Kidney epithelial cell (primary cell): Measurements from ENCODE around the gene COL18A1. TPM values are rescaled to one million over a fixed set of nuclear protein-coding genes. Genes with fewer than 3 reads are reported as not detected.

Source experiments
- DNase-seq: peaks from one replicate; pipeline ENCODE4 v3.0.0-alpha.2; 2010; ENCODE audit warnings: low read depth
- H3K27me3 ChIP-seq: 2 replicates; pipeline ENCODE4 v1.6.0; 2011; ENCODE audit warnings: low read length; ENCODE audit not compliant: control insufficient read depth, insufficient read depth
- H3K36me3 ChIP-seq: 2 replicates; pipeline ENCODE4 v1.5.1; 2011; ENCODE audit warnings: low read length; ENCODE audit not compliant: control insufficient read depth, insufficient read depth
- H3K4me3 ChIP-seq: 2 replicates; pipeline ENCODE4 v1.5.1; 2011; ENCODE audit warnings: low read depth, mild to moderate bottlenecking, control low read depth, low read length
- total RNA-seq: library from RNA; depleted of rRNA; stranded (reverse); fragments of >200 nt; gene quantifications from 2 replicates; pipeline ENCODE4 v1.2.3, GENCODE V29; 2015
- TF ChIP-seq, protein P1 (sequence below): IDR thresholded peaks from 2 replicates; pipeline ENCODE4 v1.5.1; 2011; ENCODE audit warnings: mild to moderate bottlenecking, moderate library complexity, low read length, control low read depth, inconsistent platforms; ENCODE audit not compliant: insufficient read depth, poor library complexity, severe bottlenecking

COL18A1 gene
- total RNA-seq, 1 donor from 2014 or later, result 808 TPM

DNA sequence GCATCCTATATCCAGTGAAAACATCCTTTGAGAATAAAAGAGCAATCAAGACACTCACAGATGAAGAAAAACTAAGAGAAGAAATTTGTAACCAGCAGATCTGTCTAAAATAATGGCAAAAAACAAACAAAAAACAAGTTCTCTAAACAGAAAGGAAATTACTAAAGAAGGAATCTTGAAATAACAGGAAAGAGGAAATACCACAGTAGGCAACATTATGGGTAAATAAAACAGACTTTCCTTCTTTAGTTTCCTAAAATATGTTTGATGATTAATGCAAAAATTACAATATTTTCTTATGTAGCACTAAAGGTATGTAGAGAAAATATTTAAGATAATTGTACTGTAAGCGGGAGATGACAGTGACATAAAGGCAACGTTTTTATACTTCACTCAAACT lies 113.8 kb downstream of the COL18A1 start:
- Histone ChIP-seq H3K36me3 (no peaks in the 10 kb centered on the region), H3K4me3 (no peak overlapping the region), H3K27me3 (no peaks in the 10 kb centered on the region)
- TF ChIP-seq, protein P1, sequence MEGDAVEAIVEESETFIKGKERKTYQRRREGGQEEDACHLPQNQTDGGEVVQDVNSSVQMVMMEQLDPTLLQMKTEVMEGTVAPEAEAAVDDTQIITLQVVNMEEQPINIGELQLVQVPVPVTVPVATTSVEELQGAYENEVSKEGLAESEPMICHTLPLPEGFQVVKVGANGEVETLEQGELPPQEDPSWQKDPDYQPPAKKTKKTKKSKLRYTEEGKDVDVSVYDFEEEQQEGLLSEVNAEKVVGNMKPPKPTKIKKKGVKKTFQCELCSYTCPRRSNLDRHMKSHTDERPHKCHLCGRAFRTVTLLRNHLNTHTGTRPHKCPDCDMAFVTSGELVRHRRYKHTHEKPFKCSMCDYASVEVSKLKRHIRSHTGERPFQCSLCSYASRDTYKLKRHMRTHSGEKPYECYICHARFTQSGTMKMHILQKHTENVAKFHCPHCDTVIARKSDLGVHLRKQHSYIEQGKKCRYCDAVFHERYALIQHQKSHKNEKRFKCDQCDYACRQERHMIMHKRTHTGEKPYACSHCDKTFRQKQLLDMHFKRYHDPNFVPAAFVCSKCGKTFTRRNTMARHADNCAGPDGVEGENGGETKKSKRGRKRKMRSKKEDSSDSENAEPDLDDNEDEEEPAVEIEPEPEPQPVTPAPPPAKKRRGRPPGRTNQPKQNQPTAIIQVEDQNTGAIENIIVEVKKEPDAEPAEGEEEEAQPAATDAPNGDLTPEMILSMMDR, result no peak
- DNase-seq, result no peak

DNA sequence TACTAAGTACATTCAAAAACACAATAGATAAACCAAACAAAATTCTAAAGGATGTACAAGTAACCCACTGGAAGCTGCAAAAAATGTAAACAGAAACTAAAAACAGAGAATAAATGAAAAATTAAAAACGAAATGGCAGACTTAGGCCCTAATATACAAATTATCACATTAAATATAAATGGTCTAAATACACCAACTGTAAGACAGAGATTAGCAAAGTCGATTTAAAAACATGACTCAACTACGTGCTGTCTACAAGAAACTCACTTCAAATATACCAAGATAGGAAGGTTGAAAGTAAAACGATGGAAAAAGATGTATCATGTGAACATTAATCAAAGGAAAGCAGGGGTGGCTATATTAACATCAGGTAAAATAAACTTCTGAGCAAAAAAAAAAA lies 114.2 kb downstream of the COL18A1 start:
- no peak overlapping the region for H3K4me3 ChIP-seq
- TF ChIP-seq, protein P1, result no peak
- no peaks in the 10 kb centered on the region for H3K27me3 ChIP-seq
- DNase-seq, result no peak
- no peaks in the 10 kb centered on the region for H3K36me3 ChIP-seq

DNA sequence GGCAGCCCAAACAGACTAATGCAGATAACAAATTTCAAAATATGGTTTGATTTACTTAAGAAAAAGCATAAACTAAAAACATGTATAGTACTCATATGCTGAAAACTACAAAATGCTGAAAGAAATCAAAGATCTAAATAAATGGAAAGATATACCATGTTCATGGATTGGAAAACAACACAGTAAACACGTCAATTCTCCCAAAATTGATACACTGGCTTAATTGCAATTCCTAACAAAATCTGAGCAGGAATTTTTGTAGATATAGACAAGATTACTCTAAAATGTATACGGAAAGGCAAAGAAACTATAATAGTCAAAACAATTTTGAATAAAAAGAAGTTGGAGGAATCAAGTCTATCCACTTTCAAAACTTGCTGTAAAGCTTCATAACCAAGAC lies 116.3 kb downstream of the COL18A1 start:
- H3K36me3 ChIP-seq, result no peaks in the 10 kb centered on the region

DNA sequence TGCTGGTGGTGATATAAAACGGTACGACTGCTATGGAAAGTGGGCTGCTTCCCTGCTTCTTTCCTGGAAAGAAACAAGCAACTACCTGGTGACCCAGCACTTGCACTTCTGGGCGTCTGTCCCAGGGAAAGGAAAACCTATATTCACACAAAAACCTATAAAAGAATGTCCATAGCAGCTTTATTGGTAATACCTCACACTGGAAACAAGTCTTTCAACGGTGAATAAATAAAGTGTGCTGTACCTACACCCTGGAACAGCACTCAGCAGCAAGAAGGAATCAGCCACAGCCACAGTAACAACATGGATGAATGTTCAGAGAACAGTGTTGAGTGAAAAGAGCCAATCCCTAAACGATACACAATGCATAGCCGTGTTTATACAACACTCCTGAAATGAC lies 117.4 kb downstream of the COL18A1 start:
- Histone ChIP-seq H3K4me3 (no peak overlapping the region), H3K27me3 (no peaks in the 10 kb centered on the region), H3K36me3 (no peaks in the 10 kb centered on the region)
- no peak for DNase-seq
- TF ChIP-seq, protein P1, result no peak

More for the DNA sequence above, 116.3 kb downstream of the COL18A1 start:
- TF ChIP-seq, protein P1, result no peak
- Histone ChIP-seq H3K27me3 (no peaks in the 10 kb centered on the region), H3K4me3 (no peak overlapping the region)
- no peak for DNase-seq

DNA sequence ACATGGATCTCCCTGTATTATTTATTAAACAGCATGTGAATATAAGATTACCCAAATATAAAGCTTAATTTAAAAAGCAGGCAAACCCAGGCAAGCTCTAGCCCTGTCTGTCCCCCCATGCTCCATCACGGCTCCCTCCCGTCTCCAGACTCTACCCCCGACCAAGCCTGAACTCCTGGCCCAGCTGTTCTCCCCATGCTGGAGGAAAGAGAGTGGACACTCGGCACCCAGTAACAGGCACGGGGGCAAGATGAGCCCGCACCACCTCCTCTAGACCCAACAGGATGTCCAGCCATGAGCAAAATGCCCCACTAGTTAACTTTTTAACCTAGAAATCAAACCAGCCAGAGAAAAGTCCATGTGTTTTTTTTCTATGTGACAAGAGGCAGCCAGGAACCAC lies 118.0 kb downstream of the COL18A1 start:
- no peak for DNase-seq
- H3K27me3 ChIP-seq, result no peaks in the 10 kb centered on the region
- no peak overlapping the region for H3K4me3 ChIP-seq
- no peaks in the 10 kb centered on the region for H3K36me3 ChIP-seq
- TF ChIP-seq, protein P1, result no peak

DNA sequence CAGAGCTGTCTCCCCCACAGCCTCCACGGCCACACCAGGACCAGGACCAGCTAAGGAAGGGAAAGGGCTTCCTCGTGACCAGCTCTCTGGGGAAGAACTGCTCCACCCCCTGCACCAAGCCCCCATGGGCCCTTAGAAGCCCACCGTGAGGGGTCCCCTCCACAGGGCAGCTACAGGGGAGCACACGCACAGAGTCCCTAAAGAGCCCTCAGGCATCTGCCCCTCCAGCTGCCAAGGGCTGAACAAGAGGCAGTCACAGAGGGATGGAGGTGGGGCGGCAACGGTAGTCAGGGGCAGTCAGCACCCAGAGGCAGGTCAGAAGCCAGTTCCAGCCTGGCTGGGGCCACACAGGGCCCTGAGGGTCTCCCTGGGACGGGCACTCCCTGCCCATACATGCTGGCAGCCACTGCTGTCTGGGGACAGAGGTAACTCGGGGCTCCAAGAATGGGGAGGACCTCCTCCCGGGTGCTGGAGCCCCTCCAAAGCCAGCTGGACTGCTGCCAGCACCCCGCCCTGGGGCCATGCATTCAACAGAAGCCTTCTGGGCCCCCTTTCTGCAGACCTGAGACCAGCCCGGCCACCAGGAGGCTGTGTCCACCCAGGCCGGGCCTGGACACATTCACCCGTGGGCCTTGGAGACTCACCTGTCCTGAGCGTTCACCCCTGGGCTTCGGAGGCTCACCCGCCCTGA lies 118.6 kb downstream of the COL18A1 start:
- TF ChIP-seq, protein P1, result no peak
- no peaks in the 10 kb centered on the region for H3K27me3 ChIP-seq
- no peaks in the 10 kb centered on the region for H3K36me3 ChIP-seq
- no peak for DNase-seq
- H3K4me3 ChIP-seq, result no peak overlapping the region
